HEK293 (cell line): Measurements from ENCODE around the gene PILRA.
A peak's percentile ranks its signal among the peaks of the same experiment; 100 is the strongest.

Experiments
- BCL11B ChIP-seq: fragments of 450-650 bp; formaldehyde crosslinking; IDR thresholded peaks from 2 replicates; pipeline ENCODE4 v1.5.1; 2016; ENCODE audit warnings: low read depth, missing biosample characterization, missing genetic modification characterization
- BCL6B ChIP-seq: fragments of 450-650 bp; formaldehyde crosslinking; IDR thresholded peaks from 2 replicates; pipeline ENCODE4 v1.5.1; 2017; ENCODE audit warnings: missing biosample characterization, missing genetic modification characterization
- CTCF ChIP-seq: fragments of 450-650 bp; formaldehyde crosslinking; IDR thresholded peaks from 2 replicates; pipeline ENCODE4 v1.5.1; 2016; ENCODE audit warnings: missing biosample characterization, missing genetic modification characterization
- EGR2 ChIP-seq: fragments of 450-650 bp; formaldehyde crosslinking; IDR thresholded peaks from 2 replicates; pipeline ENCODE4 v1.5.1; 2016; ENCODE audit warnings: low read depth, missing biosample characterization, missing genetic modification characterization
- ELK4 ChIP-seq: IDR thresholded peaks from 2 replicates; pipeline ENCODE4 v1.6.1; 2011; ENCODE audit warnings: mild to moderate bottlenecking, low read depth, low read length, borderline replicate concordance
- REST ChIP-seq: fragments of 450-650 bp; formaldehyde crosslinking; IDR thresholded peaks from 2 replicates; pipeline ENCODE4 v1.5.1; 2016; ENCODE audit warnings: missing biosample characterization, missing genetic modification characterization
- YY1 ChIP-seq: fragments of 450-650 bp; formaldehyde crosslinking; IDR thresholded peaks from 2 replicates; pipeline ENCODE4 v1.5.1; 2018; ENCODE audit warnings: missing biosample characterization, missing genetic modification characterization
- ZBTB7A ChIP-seq: fragments of 450-650 bp; formaldehyde crosslinking; IDR thresholded peaks from 2 replicates; pipeline ENCODE4 v1.5.1; 2016; ENCODE audit warnings: low read depth, missing biosample characterization, missing genetic modification characterization
- ZNF394 ChIP-seq: fragments of 450-650 bp; formaldehyde crosslinking; IDR thresholded peaks from 2 replicates; pipeline ENCODE4 v1.5.1; 2016; ENCODE audit warnings: missing biosample characterization, missing genetic modification characterization, mild to moderate bottlenecking, moderate library complexity, borderline replicate concordance
- ZNF701 ChIP-seq: fragments of 450-650 bp; formaldehyde crosslinking; IDR thresholded peaks from 2 replicates; pipeline ENCODE4 v1.5.1; 2016; ENCODE audit warnings: missing biosample characterization, missing genetic modification characterization
- ZNF704 ChIP-seq: fragments of 450-650 bp; formaldehyde crosslinking; IDR thresholded peaks from 2 replicates; pipeline ENCODE4 v1.5.1; 2016; ENCODE audit warnings: missing biosample characterization, missing genetic modification characterization
- ZSCAN4 ChIP-seq: fragments of 450-650 bp; formaldehyde crosslinking; IDR thresholded peaks from 2 replicates; pipeline ENCODE4 v1.5.1; 2017; ENCODE audit warnings: missing biosample characterization, missing genetic modification characterization

- TF ChIP-seq ZSCAN4 (tag by site-specific recombination) (no peak), ZNF704 (tag by site-specific recombination) (no peak), CTCF (no peak), EGR2 (tag by site-specific recombination) (peak; percentile 89), YY1 (tag by site-specific recombination) (no peak), ELK4 (no peak), REST (tag by site-specific recombination) (no peak), ZNF701 (no peak), BCL6B (no peak), ZNF394 (tag by site-specific recombination) (no peak), BCL11B (tag by site-specific recombination) (no peak), ZBTB7A (tag by site-specific recombination) (no peak)
Measured at GRCh38 chr7:100371561-100372171, 1.6 kb upstream of the PILRA start.
